ENCODE data around the gene CYTIP. TPM values are rescaled to one million over a fixed set of nuclear protein-coding genes. Genes with fewer than 3 reads are reported as not detected.
"Not testable (repeated sequence)": the region's sequence is repeated elsewhere in the genome, so short reads cannot be mapped to it uniquely, and the experiment has no call there.

Gene CYTIP
- polyA plus RNA-seq, 3 donors: 61.9 to 188 (median 83.5) TPM

DNA sequence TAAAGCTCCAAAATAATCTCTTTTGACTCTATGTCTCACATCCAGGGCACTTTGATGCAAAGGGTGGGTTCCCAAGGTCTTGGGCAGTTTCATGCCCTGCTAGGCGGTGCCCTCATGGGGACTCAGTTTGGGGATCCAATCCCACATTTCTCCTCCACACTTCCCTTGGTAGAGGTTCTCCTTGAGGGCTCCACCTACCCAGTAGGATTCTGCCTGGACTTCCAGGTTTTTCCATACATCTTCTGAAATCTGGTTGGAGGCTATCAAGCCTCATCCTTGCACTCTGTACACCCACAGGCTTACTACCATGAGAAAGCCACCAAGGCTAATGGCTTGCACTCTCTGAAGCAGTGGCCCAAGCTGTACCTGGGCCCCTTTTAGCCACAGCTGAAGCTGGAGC is 68.5 kb downstream of the CYTIP start:
- WGBS (ENCODE audit: insufficient coverage): 92% methylated on average over 1 of the region's 1 CpG

DNA sequence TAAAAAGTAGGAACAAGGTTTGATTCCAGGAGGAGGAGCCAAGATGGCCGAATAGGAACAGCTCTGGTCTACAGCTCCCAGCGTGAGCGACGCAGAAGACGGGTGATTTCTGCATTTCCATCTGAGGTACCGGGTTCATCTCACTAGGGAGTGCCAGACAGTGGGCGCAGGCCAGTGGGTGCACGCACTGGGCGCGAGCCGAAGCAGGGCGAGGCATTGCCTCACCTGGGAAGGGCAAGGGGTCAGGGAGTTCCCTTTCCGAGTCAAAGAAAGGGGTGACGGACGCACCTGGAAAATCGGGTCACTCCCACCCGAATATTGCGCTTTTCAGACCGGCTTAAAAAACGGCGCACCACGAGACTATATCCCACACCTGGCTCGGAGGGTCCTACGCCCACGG is 75.4 kb downstream of the CYTIP start:
- intact Hi-C loops (cut with micrococcal nuclease); H3K4me1 ChIP-seq (ENCODE audit: control insufficient read depth in 1 of 2, insufficient read depth in 2 of 2, low read length in 2 of 2); H3K4me1 Mint-ChIP-seq; H3K79me2 ChIP-seq (ENCODE audit: insufficient read depth, low read length); H3K4me3 Mint-ChIP-seq; H4K20me1 ChIP-seq (ENCODE audit: insufficient read depth, low read length); H3K9me3 ChIP-seq (replicated peaks in 1 of 2; ENCODE audit: control insufficient read depth in 1 of 2, insufficient read depth in 1 of 2, low read length in 2 of 2); H3K27me3 Mint-ChIP-seq (ENCODE audit: low read depth in 3 of 3); H3K27ac ChIP-seq (ENCODE audit: low read depth in 1 of 2, low read length in 2 of 2); H3K27ac Mint-ChIP-seq; H3K9me3 Mint-ChIP-seq; H3K27me3 ChIP-seq (ENCODE audit: control insufficient read depth in 2 of 2, insufficient read depth in 2 of 2, low read length in 2 of 2); H3K9ac ChIP-seq (ENCODE audit: insufficient read depth, low read length, poor library complexity, severe bottlenecking); H3K36me3 ChIP-seq (replicated peaks in 1 of 2; ENCODE audit: control insufficient read depth in 1 of 2, insufficient read depth in 2 of 2, low read length in 2 of 2); H3K36me3 Mint-ChIP-seq; H3K4me3 ChIP-seq (replicated peaks in 1 of 3; ENCODE audit: low read depth in 2 of 3, low read length in 3 of 3); DNase-seq; H3K4me2 ChIP-seq (replicated peaks; ENCODE audit: extremely low read depth, low read length, poor library complexity, severe bottlenecking); H2AFZ ChIP-seq (ENCODE audit: insufficient read depth, low read depth, low read length, poor library complexity, severe bottlenecking): not testable (repeated sequence)
- no CpG with 5 or more reads among the region's 25 CpGs for WGBS (ENCODE audit: insufficient coverage)

More for the DNA sequence above, 68.5 kb downstream of the CYTIP start:
- Mint-ChIP-seq H3K4me3 (no peak overlapping the region), H3K4me1 (peaks cover 8% of the 10 kb centered on the region), H3K36me3 (peaks cover 3 to 6% of the 10 kb centered on the region in 2 donors), H3K27ac (no peak overlapping the region), H3K9me3 (peaks cover 21 to 33% (median 26%) of the 10 kb centered on the region in 7 donors), H3K27me3 (ENCODE audit: low read depth in 3 of 3) (no peaks in the 10 kb centered on the region)
- Histone ChIP-seq H3K79me2 (ENCODE audit: insufficient read depth, low read length) (no peaks in the 10 kb centered on the region), H3K27ac (ENCODE audit: low read depth in 1 of 2, low read length in 2 of 2) (no peak overlapping the region), H3K9ac (ENCODE audit: insufficient read depth, low read length, poor library complexity, severe bottlenecking) (no peak overlapping the region), H3K9me3 (replicated peaks in 1 of 2; ENCODE audit: control insufficient read depth in 1 of 2, insufficient read depth in 1 of 2, low read length in 2 of 2) (peaks cover 16 to 20% of the 10 kb centered on the region in 2 donors), H3K4me3 (replicated peaks in 1 of 3; ENCODE audit: low read depth in 2 of 3, low read length in 3 of 3) (no peak overlapping the region), H3K4me1 (ENCODE audit: control insufficient read depth in 1 of 2, insufficient read depth in 2 of 2, low read length in 2 of 2) (peaks cover 0 to 4% of the 10 kb centered on the region in 2 donors), H4K20me1 (ENCODE audit: insufficient read depth, low read length) (no peaks in the 10 kb centered on the region), H3K4me2 (replicated peaks; ENCODE audit: extremely low read depth, low read length, poor library complexity, severe bottlenecking) (no peak overlapping the region), H2AFZ (ENCODE audit: insufficient read depth, low read depth, low read length, poor library complexity, severe bottlenecking) (no peak overlapping the region), H3K27me3 (ENCODE audit: control insufficient read depth in 2 of 2, insufficient read depth in 2 of 2, low read length in 2 of 2) (no peaks in the 10 kb centered on the region), H3K36me3 (replicated peaks in 1 of 2; ENCODE audit: control insufficient read depth in 1 of 2, insufficient read depth in 2 of 2, low read length in 2 of 2) (no peaks in the 10 kb centered on the region)
- intact Hi-C loops (cut with micrococcal nuclease): no loop called here
- TF ChIP-seq, protein P1, sequence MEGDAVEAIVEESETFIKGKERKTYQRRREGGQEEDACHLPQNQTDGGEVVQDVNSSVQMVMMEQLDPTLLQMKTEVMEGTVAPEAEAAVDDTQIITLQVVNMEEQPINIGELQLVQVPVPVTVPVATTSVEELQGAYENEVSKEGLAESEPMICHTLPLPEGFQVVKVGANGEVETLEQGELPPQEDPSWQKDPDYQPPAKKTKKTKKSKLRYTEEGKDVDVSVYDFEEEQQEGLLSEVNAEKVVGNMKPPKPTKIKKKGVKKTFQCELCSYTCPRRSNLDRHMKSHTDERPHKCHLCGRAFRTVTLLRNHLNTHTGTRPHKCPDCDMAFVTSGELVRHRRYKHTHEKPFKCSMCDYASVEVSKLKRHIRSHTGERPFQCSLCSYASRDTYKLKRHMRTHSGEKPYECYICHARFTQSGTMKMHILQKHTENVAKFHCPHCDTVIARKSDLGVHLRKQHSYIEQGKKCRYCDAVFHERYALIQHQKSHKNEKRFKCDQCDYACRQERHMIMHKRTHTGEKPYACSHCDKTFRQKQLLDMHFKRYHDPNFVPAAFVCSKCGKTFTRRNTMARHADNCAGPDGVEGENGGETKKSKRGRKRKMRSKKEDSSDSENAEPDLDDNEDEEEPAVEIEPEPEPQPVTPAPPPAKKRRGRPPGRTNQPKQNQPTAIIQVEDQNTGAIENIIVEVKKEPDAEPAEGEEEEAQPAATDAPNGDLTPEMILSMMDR (IDR thresholded peaks at IDR 0.05): no peak
- no peak for DNase-seq
